ENCODE results near the gene RBCK1.
"Not testable (repeated sequence)": the region's sequence is repeated elsewhere in the genome, so short reads cannot be mapped to it uniquely, and the experiment has no call there.

Gene RBCK1

GRCh38 chr20:376089-376488 lies 32.0 kb upstream of the RBCK1 start:
- H3K4me3 ChIP-seq, result no peak overlapping the region
- no peaks in the 10 kb centered on the region for H3K27me3 ChIP-seq
- peaks cover 33% of the 10 kb centered on the region for H3K4me1 ChIP-seq
- no peaks in the 10 kb centered on the region for H3K9me3 ChIP-seq
- no peak overlapping the region for H3K4me2 ChIP-seq
- H3K27ac ChIP-seq, result no peak overlapping the region
- TF ChIP-seq Cebpa-rat (IDR thresholded peaks at IDR 0.05), result no peak
- no peaks in the 10 kb centered on the region for H4K20me1 ChIP-seq
- H3K9ac ChIP-seq, result no peak overlapping the region
- H3K36me3 ChIP-seq, result no peaks in the 10 kb centered on the region

GRCh38 chr20:376750-377149 lies 31.3 kb upstream of the RBCK1 start:
- no peaks in the 10 kb centered on the region for H3K36me3 ChIP-seq
- H3K9me3 ChIP-seq, result no peaks in the 10 kb centered on the region
- no peaks in the 10 kb centered on the region for H4K20me1 ChIP-seq
- TF ChIP-seq Cebpa-rat (IDR thresholded peaks at IDR 0.05), result no peak
- H3K27ac ChIP-seq, result no peak overlapping the region
- no peak overlapping the region for H3K4me2 ChIP-seq
- no peaks in the 10 kb centered on the region for H3K27me3 ChIP-seq
- H3K4me1 ChIP-seq, result peaks cover 26% of the 10 kb centered on the region
- no peak overlapping the region for H3K9ac ChIP-seq
- H3K4me3 ChIP-seq, result no peak overlapping the region

DNA sequence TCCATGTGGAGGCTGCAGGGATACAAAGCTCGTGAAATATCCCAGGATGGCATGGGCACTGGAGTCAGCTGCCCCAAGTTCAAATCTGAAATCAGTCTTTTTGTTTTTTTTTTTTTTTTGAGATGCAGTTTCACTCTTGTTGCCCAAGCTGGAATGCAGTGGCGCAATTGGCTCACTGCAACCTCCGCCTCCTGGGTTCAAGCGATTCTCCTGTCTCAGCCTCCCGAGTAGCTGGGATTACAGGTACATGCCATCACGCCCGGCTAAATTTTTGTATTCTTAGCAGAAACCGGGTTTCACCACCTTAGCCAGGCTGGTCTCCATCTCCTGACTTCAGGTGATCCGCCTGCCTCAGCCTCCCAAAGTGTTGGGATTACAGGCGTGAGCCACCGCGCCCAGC lies 30.5 kb upstream of the RBCK1 start:
- not testable (repeated sequence) for H3K4me3 ChIP-seq, H3K9me3 ChIP-seq, H3K9ac ChIP-seq, H4K20me1 ChIP-seq, H3K36me3 ChIP-seq, H3K4me2 ChIP-seq, H3K27me3 ChIP-seq, H3K27ac ChIP-seq
- peaks cover 24% of the 10 kb centered on the region for H3K4me1 ChIP-seq

DNA sequence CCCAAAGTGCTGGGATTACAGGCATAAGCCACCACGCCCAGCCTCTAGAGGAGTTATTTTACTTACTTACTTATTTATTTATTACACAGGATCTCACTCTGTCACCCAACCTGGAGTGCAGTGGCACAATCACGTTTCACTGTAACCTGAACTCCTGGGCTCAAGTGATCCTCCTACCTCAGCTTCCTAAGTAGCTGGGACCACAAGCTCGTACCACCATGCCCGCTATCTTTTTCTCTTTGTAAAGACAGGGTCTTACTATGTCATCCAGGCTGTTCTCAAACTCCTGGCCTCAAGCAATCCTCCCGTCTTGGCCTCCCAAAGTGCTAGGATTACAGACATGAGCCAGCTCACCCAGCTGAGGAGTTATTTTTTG lies 29.1 kb upstream of the RBCK1 start:
- Histone ChIP-seq H3K27ac (no peak overlapping the region), H3K9me3 (no peaks in the 10 kb centered on the region), H3K36me3 (peaks cover 6% of the 10 kb centered on the region; the same call in 1 of the 2 replicates), H3K9ac (no peak overlapping the region), H4K20me1 (peaks cover 20% of the 10 kb centered on the region), H3K4me3 (no peak overlapping the region), H3K4me2 (no peak overlapping the region), H3K27me3 (no peaks in the 10 kb centered on the region), H3K4me1 (peaks cover 17% of the 10 kb centered on the region)
- TF ChIP-seq Cebpa-rat (IDR thresholded peaks at IDR 0.05), result no peak

DNA sequence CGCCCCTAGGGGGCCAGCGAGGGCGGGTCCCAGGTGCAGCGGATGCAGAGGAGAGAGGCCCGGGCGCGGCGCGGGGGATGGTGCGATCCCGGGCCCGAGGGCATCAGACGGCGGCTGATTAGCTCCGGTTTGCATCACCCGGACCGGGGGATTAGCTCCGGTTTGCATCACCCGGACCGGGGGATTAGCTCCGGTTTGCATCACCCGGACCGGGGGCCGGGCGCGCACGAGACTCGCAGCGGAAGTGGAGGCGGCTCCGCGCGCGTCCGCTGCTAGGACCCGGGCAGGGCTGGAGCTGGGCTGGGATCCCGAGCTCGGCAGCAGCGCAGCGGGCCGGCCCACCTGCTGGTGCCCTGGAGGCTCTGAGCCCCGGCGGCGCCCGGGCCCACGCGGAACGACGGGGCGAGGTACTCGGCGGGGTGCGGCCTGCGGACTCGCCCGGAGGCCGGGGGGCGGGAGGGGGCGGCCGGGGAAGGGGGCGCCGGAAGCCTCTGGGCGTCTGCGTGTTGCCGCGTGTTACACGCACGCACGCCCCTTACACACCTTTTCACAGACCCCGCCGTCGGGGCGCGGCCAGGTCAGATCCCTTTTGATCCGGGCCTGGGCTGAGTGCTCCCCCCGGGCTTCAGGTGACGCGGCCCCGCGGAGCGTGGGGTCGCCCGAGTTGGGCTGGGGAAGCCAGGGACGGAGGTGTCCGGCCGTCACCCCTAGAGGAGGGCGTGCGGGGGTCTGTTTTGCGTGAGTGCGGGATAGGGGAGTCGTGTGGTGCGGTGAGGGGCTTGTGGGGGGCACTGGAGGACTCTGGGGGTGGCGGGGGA lies 27.1 kb upstream of the RBCK1 start:
- no peak; the same call in 1 of the 2 replicates for TF ChIP-seq Cebpa-rat (IDR thresholded peaks at IDR 0.05)
- H3K27me3 ChIP-seq, result no peaks in the 10 kb centered on the region
- H3K27ac ChIP-seq, result peak overlapping the region; percentile 82
- H3K4me1 ChIP-seq, result peaks cover 17% of the 10 kb centered on the region
- H3K4me2 ChIP-seq, result peak overlapping the region; percentile 78
- H3K4me3 ChIP-seq, result peak overlapping the region; percentile 79
- H3K9me3 ChIP-seq, result no peaks in the 10 kb centered on the region
- peaks cover 40% of the 10 kb centered on the region for H4K20me1 ChIP-seq
- peaks cover 15% of the 10 kb centered on the region; the same call in 1 of the 2 replicates for H3K36me3 ChIP-seq
- H3K9ac ChIP-seq, result peak overlapping the region; percentile 83

DNA sequence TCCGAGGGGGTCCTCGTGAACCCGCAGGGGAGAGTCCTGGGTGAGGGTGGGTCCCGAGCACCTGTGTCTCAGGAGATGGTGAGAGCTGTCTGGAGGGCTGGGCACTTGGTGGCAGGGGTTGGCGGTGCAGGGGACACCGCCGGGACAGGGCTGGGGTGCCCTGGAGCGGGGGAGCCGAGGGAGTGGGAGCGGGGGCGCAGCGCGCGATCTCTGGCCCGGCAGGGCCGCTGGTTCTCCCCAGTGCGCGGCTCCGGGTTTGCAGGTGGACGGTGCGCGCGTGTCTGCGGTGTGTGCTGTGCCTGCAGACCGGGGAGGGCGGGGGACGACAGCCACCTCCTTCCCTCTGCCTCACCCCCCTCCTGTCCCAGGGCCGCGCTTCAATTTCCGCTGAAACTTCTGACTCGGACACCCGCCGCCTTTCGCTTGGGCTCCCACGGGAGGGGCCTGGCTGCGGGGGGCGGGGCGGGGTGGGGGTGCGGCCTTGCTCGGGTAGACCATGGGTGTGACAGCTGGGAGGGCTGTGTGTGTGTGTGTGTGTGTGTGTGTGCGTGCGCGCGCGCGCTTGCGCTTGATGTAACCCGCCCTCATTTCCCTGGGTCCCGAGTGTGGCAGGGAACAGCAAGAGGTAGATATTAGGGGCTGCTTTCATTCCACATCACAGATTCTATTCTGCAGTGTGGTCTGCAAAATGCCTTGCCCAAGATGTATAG lies 26.4 kb upstream of the RBCK1 start:
- Histone ChIP-seq H3K4me3 (peak overlapping the region; percentile 79), H3K9me3 (no peaks in the 10 kb centered on the region), H3K4me2 (peak overlapping the region; percentile 78), H3K27ac (peak overlapping the region; percentile 82), H3K9ac (peak overlapping the region; percentile 83), H3K36me3 (peaks cover 23% of the 10 kb centered on the region), H3K27me3 (no peaks in the 10 kb centered on the region), H4K20me1 (peaks cover 48% of the 10 kb centered on the region), H3K4me1 (peaks cover 17% of the 10 kb centered on the region)
- no peak for TF ChIP-seq Cebpa-rat (IDR thresholded peaks at IDR 0.05)

- Histone ChIP-seq H3K36me3 (peaks cover 30% of the 10 kb centered on the region), H3K4me1 (peaks cover 17% of the 10 kb centered on the region), H3K9ac (no peak overlapping the region), H3K9me3 (no peaks in the 10 kb centered on the region), H3K27me3 (no peaks in the 10 kb centered on the region), H3K4me3 (peak overlapping the region; percentile 79), H4K20me1 (peaks cover 56% of the 10 kb centered on the region), H3K27ac (no peak overlapping the region), H3K4me2 (peak overlapping the region; percentile 78)
- TF ChIP-seq Cebpa-rat (IDR thresholded peaks at IDR 0.05), result no peak
Observed at GRCh38 chr20:382291-383115, 25.6 kb upstream of the RBCK1 start.

DNA sequence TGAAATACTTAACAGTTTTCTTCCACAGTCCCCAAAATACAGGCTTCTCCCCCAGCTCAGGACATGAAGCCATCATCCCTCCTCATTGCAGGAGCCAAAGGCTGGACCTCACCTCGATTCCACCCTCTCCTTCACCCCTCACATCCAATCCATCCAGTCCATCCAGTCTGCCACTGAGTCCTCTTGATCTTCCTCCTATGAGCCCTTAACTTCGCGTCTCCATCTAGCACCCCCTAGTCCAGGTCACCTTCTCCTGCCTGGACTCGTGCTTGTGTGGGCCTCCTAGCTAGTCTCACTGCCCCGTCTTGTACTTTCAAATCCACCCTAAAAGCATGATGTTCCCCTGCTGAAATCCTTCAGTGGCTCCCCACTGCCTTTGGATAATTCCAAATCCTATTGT lies 24.2 kb upstream of the RBCK1 start:
- Histone ChIP-seq H3K27ac (no peak overlapping the region), H3K36me3 (peaks cover 44% of the 10 kb centered on the region)

DNA sequence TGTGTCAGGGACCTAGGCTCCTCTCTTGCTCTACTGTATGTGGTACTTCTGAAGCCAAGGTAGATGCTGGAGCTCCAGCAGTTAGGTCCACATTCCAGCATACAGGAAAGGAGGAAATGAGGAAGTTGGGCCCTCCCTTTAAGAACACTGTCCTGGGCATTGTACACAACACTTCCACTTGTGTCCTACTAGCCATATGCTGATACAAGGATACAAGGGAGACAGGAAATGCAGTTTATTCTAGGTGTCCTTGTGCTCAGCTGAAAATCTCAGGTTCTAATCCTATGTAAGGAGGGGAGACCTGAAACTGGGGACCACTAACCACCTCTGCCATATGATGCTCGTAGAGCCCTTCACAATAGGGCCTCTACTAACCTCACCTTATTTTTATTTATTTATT lies 23.4 kb upstream of the RBCK1 start:
- Histone ChIP-seq H3K36me3 (peaks cover 52% of the 10 kb centered on the region), H3K4me1 (peaks cover 17% of the 10 kb centered on the region), H3K9ac (no peak overlapping the region), H3K4me3 (no peak overlapping the region), H3K4me2 (no peak overlapping the region), H3K27ac (no peak overlapping the region), H3K27me3 (no peaks in the 10 kb centered on the region), H4K20me1 (peaks cover 77% of the 10 kb centered on the region), H3K9me3 (no peaks in the 10 kb centered on the region)
- TF ChIP-seq Cebpa-rat (IDR thresholded peaks at IDR 0.05), result no peak

More for the DNA sequence above, 24.2 kb upstream of the RBCK1 start:
- TF ChIP-seq Cebpa-rat (IDR thresholded peaks at IDR 0.05), result no peak
- peaks cover 17% of the 10 kb centered on the region for H3K4me1 ChIP-seq
- H3K4me3 ChIP-seq, result no peak overlapping the region
- no peaks in the 10 kb centered on the region for H3K27me3 ChIP-seq
- H3K4me2 ChIP-seq, result no peak overlapping the region
- H3K9me3 ChIP-seq, result no peaks in the 10 kb centered on the region
- H4K20me1 ChIP-seq, result peaks cover 69% of the 10 kb centered on the region
- H3K9ac ChIP-seq, result no peak overlapping the region

Measured in BLaER1 (cell line).